GM11168 (cell line): ENCODE measurements around the gene ANKRD31.

Source experiments
- in situ Hi-C: fragments of 300-500 bp; cut with MboI; formaldehyde crosslinking; loops from one replicate; pipeline ENCODE4 v1.12.0; 2022; ENCODE audit warnings: low sequenced_read_pairs; ENCODE audit not compliant: unreplicated experiment

ANKRD31 gene

DNA sequence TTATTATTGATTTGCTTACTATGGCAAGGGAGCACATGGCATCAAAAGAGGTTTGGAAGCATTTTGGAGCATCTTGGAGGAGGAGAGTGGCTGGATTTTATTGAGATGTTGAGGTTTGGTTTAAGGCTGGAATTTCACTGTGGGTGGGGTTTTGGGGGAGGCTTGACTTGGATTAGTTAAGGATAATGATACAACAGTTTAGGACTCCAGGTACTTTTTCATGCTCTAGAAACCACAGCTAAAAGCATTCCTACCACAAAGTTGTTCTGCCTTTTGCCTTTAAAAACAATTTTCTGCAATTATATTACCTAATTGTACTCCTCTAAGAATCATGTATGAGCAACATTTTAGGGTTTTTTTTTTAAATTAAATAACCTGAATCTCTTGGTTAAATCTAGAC is 189.3 kb downstream of the ANKRD31 start:
- in situ Hi-C loops, result no loop called here

DNA sequence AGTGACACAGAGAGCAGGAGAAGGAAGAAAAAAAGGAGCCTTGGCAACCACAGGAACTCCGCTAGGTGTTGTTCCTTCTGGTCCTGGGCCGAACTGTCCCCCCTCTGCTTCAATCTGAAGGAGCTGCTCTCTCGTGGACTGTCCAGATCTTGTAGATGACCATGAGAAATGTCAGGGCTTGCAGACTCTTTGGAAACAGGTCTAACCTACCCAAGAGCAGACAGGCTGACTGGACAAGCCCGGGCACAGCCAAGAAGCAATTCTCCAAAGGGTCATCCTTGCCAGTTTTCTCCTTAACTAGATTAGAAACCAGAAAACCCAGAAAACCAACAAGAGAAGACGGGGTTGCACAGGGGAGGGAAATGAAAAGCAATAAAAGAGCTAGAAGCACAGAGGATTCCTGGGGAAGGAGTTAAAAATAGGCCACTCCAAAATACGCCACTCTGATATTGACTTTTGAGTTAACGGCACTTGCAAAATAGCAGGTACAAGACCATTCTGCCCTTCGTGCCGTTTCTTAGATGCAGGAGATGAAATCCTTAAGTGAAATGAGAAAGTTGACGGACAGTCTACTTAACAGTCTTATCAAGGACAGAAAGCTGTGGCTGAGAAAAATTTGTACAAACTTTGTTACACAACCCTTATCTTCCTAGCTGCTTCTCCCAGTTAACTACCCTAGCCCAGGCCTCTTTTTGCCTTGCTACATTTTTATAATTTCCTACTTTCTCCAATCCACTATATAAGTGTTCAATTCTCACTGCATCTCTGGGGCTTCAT is 190.1 kb downstream of the ANKRD31 start:
- in situ Hi-C loops, result no loop called here

DNA sequence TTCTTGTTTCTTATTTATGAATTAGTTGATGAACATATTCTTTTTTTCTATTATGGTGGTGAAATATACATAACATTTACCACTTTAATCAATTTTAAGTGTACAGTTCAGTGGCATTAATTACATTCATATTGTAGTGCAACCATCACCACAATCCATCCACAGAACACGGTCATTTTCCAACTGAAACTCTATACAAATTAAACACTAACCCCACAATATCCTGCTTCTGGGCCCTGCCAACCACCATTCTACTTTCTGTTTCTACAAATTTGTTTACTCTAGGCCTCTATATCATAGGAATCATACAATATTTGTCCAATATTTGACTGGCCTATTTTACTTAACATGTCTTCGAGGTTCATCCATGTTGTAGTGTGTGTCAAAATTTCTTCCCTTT is 191.6 kb downstream of the ANKRD31 start:
- in situ Hi-C loops, result no loop called here

GRCh38 chr5:75044406-75044805 is 192.3 kb downstream of the ANKRD31 start:
- in situ Hi-C loops, result no loop called here

GRCh38 chr5:75043633-75044264 is 192.9 kb downstream of the ANKRD31 start:
- in situ Hi-C loops, result no loop called here

DNA sequence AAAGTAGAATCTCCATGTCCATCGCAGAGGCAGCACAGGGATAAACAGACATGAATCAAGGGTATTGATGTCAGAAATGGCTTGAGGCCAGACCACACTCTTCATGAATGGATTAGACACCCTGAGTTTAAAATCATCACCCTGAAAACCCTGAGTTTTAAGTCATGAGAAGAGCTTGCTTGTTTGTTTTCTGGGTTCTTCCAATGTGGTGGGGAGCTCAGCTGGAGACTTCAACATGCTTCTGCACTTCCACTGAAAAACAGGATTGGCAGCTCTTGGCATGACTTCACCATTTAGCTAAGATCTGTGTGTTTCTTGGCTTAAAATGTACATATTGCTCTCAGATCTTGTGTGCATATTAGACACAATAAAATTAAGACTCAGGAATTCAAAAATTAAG is 194.2 kb downstream of the ANKRD31 start:
- in situ Hi-C loops, result no loop called here

DNA sequence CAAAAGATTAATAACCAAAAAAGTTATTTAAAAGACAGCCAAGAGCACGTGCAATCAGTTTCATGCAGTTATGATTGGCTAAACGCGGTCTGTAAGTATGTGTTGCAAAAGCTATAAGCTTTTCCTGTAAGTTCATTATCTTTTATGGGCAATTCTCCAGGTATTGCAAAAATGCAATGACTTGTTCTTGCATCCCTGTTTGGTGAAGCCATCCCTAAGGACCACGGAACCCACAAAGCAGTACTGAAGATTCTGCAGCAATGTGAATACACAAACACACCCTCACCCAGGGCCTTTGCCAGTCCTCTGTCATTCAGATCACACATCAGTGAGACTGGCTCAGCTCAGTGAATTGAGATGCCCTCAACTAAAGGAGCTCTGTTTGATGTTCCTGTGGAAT is 195.7 kb downstream of the ANKRD31 start:
- in situ Hi-C loops, result no loop called here

DNA sequence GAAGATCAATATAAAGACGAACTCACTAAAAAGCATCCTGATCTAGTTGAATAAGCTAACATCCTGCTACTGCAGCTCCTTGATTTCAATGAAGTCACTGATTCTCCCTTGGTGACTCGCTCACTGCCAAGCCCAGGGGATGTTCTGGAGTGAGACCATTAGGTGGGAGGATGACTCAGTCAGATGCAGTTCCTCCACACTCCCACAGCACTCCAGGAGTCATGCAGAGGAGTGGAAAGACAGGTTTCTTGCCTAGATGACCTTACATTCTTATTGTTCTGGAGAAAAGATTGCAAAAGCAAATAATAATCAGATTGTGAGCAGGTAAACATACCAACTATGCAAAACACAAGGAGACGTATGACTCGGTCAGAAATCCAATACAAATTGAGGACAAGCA is 199.6 kb downstream of the ANKRD31 start:
- in situ Hi-C loops, result no loop called here

DNA sequence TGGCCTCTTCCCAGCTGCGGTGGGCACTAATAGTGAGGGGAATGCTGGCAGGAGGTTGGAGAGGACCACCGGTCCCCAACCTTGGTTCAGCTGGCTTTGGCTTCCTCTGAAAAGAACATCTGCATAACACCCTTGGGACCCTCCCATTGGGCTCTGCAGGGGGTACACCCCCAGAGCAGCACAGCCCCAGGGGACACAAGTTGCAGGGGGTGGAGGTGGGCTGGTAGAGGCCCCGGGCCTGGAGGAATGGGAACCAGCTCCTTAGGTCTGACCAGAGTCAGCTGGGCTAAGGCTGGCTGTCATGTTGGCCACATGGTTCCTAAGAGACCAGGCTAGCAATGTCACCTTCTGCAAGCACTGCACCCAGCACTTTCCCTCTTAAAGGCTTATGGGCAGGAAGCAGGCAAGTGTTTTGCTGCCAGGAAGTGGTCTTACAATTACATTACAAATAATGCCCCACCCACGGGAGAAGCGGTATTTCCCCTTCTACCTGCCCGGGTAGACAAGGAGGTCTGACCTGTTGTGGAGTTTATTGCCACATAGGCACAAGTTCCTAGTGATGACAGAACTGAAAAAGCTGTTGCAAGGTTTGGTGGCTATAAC is 202.4 kb downstream of the ANKRD31 start:
- in situ Hi-C loops, result no loop called here

DNA sequence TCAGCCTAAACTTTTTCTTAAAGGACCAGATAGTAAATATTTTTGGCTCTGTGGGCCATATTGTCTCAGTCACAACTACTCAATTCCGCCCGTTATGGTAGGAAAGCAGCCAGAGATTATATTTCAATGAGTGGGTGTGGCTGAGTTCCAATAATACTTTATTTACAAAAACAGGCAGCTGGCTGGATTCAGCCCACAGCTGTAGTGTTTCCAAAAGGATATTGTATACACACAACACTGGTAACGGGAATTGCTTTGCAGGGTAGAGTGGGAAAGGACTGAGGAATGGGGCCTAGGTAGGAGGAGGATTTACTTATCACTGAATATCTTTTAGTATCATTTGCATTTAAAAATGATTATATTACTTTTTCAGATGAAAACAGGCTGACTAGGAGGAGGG is 205.3 kb downstream of the ANKRD31 start:
- in situ Hi-C loops, result no loop called here

GRCh38 chr5:75028090-75028489 is 208.6 kb downstream of the ANKRD31 start:
- in situ Hi-C loops, result no loop called here

DNA sequence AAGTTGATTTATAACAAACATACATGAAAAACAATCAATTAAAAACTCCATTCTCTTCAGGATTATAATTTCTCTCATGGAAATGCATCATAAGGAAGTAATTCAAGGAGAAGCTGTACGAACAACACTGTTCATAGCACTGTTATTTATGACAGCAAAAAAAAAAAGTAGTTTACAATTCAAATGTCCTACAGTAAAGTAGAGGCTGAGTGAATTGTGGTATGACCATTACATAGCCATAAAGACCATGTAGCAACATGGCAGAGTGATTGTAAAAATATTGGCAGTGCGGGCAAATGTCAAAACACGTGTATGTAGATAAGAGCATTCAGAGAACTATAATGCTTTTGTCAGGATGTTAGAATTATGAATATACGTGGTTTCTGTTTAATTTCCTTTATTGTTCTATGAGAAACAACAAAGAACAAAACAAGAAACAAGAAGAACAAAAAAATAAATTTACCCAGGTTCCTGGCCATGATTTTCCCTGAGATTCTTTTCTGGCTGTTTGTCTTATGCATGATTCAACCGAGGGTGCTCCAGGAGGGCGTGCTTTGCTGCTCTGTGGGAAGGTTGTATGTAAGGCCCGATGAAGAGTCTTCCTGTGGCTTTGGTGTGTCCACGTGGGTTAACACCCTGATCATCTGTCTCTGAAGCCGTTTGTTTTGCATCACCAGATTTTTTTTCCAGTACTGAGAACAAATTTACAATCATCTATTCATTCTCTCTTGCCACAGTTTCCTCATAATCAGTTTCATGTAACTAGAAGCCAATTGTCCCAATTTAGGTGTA is 213.1 kb downstream of the ANKRD31 start:
- in situ Hi-C loops, result no loop called here

GRCh38 chr5:75021800-75022199 is 214.9 kb downstream of the ANKRD31 start:
- in situ Hi-C loops, result no loop called here

- in situ Hi-C loops, result no loop called here
Observed at GRCh38 chr5:75021219-75021618, 215.5 kb downstream of the ANKRD31 start.

DNA sequence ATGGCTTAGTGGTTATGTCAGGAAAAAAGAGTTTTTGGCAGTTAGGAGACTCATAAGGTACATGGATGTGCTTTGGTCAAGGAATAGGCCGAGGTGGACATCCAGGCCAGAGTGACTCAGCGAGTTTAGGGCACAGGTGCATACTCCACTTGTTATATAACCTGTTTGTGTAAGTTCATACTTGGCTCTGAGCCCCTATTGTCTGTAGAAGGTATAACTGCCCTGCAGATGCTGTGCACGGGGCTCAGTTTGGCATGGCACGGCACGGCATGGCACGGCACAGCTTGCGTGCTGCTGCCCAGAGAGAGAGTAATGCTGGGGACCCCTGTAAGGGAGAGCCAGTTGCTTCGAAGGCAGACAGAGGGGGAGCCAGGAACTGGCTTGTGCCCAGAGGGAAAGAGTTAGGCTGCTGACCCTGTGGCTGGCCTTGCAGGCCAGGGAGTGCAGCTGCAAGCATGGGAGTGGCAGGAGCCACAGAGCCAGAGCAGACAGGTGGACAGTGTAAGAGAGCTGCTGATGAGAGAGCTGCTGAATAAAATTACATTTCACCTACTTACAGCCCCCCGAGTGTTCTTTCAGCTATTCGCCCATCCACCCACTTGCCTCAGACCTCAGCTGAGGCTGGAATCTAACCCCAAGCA is 216.5 kb downstream of the ANKRD31 start:
- in situ Hi-C loops, result no loop called here

DNA sequence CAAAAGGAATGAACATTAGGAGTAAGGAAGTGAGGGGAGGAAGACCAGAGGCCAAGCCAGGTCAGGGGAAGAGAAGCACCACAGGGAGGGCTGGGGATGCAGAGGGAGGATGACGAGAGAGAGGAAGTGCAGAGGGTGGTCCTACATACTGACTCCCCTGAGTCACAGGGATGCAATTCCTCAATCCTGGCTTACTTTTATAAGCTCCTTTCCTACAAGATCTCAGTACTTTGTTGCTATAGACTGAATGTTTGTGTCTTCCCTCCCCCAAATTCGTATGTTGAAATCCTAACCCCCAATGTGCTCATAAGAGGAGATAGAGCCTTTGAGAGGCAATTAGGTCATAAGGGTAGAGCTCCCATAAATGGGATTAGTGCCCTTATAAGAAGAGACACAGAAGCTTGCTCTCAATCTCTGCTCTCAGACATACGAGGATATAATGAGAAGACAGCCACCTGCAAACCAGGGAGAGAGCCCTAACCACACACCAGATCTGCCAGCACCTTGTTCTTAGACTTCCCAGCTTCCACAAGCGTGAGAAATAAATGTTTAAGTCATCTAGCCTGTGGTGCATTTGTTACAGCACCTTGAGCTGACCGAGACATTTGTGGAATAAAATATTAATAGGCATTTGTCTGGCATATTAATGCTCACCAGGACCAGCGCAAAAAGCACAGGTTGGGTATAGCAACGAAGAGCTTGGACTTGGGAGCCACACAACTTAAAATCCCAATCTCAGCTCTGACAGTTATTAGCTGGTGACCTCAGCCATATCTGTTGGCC is 217.7 kb downstream of the ANKRD31 start:
- in situ Hi-C loops, result no loop called here
